ENCODE data around the gene ICE2. TPM values are rescaled to one million over a fixed set of nuclear protein-coding genes. Genes with fewer than 3 reads are reported as not detected.

ICE2 gene
- total RNA-seq, 4 donors from 2014 or later = 18.2 to 89.9 (median 43.7) TPM

DNA sequence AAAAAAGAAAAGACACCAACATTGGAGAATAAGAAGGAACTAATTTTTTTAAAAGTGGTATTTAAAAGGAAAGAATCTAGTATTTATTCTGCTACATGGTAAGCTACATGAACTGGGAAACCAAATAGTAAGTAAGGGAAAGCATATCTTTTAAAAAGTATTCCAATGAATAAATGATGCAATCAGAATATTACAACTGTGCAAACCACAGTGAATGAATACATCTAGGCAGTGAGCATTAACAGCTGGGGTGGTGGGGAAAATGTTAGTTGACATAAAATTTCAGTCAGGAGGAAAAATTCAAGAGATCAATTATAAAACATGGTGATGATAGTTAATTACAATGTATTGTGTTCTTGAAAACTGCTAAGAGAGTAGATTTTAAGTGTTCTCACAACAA lies 16.9 kb downstream of the ICE2 start:
- TF ChIP-seq POLR2A (IDR thresholded peaks at IDR 0.05) = no peak
- TF ChIP-seq, protein P1, sequence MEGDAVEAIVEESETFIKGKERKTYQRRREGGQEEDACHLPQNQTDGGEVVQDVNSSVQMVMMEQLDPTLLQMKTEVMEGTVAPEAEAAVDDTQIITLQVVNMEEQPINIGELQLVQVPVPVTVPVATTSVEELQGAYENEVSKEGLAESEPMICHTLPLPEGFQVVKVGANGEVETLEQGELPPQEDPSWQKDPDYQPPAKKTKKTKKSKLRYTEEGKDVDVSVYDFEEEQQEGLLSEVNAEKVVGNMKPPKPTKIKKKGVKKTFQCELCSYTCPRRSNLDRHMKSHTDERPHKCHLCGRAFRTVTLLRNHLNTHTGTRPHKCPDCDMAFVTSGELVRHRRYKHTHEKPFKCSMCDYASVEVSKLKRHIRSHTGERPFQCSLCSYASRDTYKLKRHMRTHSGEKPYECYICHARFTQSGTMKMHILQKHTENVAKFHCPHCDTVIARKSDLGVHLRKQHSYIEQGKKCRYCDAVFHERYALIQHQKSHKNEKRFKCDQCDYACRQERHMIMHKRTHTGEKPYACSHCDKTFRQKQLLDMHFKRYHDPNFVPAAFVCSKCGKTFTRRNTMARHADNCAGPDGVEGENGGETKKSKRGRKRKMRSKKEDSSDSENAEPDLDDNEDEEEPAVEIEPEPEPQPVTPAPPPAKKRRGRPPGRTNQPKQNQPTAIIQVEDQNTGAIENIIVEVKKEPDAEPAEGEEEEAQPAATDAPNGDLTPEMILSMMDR (IDR thresholded peaks at IDR 0.05) = no peak
- H3K9me3 ChIP-seq = no peaks in the 10 kb centered on the region
- no peaks in the 10 kb centered on the region for H3K27me3 ChIP-seq
- no peaks in the 10 kb centered on the region for H3K36me3 ChIP-seq
- H3K4me3 ChIP-seq = no peak overlapping the region
- no peak for DNase-seq
- H3K27ac ChIP-seq = no peak overlapping the region
- no peaks in the 10 kb centered on the region for H3K4me1 ChIP-seq
- intact Hi-C loops (cut with DNase I; ENCODE audit: low total_unique reads) = no loop called here

DNA sequence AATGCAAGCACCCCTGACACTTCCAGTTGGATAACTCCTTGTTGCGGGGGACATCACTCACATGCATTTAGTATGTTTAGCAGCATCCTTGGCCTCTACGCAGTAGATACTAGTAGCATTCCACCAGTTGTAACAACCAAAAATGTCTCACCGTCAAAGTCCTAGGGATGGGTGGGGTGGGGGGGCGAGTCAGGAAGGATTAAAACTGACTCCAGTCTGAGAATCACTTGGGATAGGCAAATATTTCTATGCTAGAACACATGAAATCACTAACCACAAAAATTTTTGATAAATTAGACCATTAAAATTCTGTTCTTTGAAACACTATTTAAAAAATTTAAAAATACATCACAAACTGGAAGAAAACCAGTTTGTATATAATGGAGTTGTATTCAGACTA lies 18.0 kb downstream of the ICE2 start:
- Histone ChIP-seq H3K4me3 (no peak overlapping the region), H3K27ac (no peak overlapping the region), H3K27me3 (no peaks in the 10 kb centered on the region), H3K4me1 (no peaks in the 10 kb centered on the region), H3K9me3 (no peaks in the 10 kb centered on the region), H3K36me3 (no peaks in the 10 kb centered on the region)
- no peak for TF ChIP-seq POLR2A (IDR thresholded peaks at IDR 0.05)
- TF ChIP-seq, protein P1 (IDR thresholded peaks at IDR 0.05) = no peak
- intact Hi-C loops (cut with DNase I; ENCODE audit: low total_unique reads) = no loop called here
- no peak for DNase-seq

DNA sequence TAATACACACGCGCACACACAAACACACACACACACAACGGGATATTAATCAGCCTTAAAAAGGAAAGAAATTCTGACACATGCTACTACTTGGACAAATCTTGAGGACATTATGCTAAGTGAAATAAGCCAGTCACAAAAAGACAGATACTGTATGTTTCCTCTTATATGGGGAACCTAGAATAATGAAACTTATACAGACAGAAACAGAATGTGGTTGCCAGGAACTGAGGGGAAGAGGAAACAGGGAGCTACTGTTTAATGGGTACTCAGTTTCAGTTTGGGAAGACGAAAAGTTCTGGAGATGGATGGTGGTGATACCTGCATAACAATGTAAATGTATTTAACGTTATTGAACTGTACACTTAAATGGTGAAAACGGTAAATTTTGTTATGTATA lies 20.2 kb downstream of the ICE2 start:
- no peak for DNase-seq
- no peaks in the 10 kb centered on the region for H3K27me3 ChIP-seq
- H3K9me3 ChIP-seq = no peaks in the 10 kb centered on the region
- TF ChIP-seq, protein P1 (IDR thresholded peaks at IDR 0.05) = no peak
- TF ChIP-seq POLR2A (IDR thresholded peaks at IDR 0.05) = no peak
- no peak overlapping the region for H3K4me3 ChIP-seq
- no peaks in the 10 kb centered on the region for H3K4me1 ChIP-seq
- H3K36me3 ChIP-seq = no peaks in the 10 kb centered on the region
- H3K27ac ChIP-seq = no peak overlapping the region
- intact Hi-C loops (cut with DNase I; ENCODE audit: low total_unique reads) = no loop called here

DNA sequence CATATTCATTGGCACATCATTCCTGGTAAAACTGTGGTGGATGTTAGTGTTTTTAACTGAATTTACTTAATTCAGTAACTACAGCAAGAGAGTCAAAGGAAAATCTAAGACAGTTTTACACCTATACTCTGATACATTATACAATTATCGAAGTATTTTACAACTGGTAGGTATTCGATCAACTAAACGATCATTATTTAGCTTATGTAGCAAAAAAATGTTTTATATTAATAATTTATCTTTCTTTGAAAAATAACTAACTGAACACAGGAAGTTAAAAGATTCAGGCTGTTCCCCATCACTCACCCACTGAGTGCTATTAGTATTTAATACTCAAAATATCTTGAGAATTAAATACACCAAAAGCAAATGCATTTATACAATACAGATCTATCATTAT lies 21.0 kb downstream of the ICE2 start:
- Histone ChIP-seq H3K4me1 (no peaks in the 10 kb centered on the region), H3K36me3 (no peaks in the 10 kb centered on the region), H3K27me3 (no peaks in the 10 kb centered on the region), H3K9me3 (no peaks in the 10 kb centered on the region), H3K27ac (no peak overlapping the region), H3K4me3 (no peak overlapping the region)
- TF ChIP-seq, protein P1 (IDR thresholded peaks at IDR 0.05) = no peak
- TF ChIP-seq POLR2A (IDR thresholded peaks at IDR 0.05) = no peak
- intact Hi-C loops (cut with DNase I; ENCODE audit: low total_unique reads) = no loop called here
- no peak for DNase-seq

DNA sequence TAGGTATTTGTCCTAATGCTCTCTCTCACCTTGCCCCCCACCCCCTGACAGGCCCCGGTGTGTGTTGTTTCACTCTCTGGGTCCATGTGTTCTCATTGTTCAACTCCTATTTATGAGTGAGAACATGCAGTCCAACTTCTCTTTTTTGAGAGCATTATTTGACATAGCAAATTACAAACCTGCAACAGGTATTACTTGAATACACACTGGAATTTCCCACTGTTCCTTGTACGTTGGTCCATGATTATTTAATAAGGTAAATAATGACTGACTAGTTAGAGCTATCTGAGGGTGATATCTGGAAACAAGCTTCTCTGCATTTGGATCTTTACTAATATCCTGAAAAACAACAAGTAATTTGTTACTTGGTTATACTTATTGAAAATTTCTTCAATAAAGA lies 24.1 kb downstream of the ICE2 start:
- Histone ChIP-seq H3K9me3 (no peaks in the 10 kb centered on the region), H3K27me3 (no peaks in the 10 kb centered on the region), H3K36me3 (no peaks in the 10 kb centered on the region), H3K27ac (no peak overlapping the region), H3K4me1 (no peaks in the 10 kb centered on the region), H3K4me3 (no peak overlapping the region)
- intact Hi-C loops (cut with DNase I; ENCODE audit: low total_unique reads) = no loop called here
- no peak for DNase-seq
- TF ChIP-seq, protein P1 (IDR thresholded peaks at IDR 0.05) = no peak
- no peak for TF ChIP-seq POLR2A (IDR thresholded peaks at IDR 0.05)

Measured in uterus (tissue), 4 donors.